HG02885 (cell line): ENCODE results near the gene SYT15.
"Not testable (repeated sequence)": the region's sequence is repeated elsewhere in the genome, so short reads cannot be mapped to it uniquely, and the experiment has no call there.

Source experiments
- ATAC-seq: cut with Tn5 transposase; IDR thresholded peaks from one replicate; pipeline ENCODE4 v1.9.1; 2021; ENCODE audit warnings: mild to moderate bottlenecking; ENCODE audit not compliant: unreplicated experiment, poor library complexity

Gene SYT15

GRCh38 chr10:46584196-46584595, 5.3 kb downstream of the SYT15 start:
- not testable (repeated sequence) for ATAC-seq

GRCh38 chr10:46585246-46585645, 6.3 kb downstream of the SYT15 start:
- not testable (repeated sequence) for ATAC-seq

GRCh38 chr10:46587546-46587945, 8.6 kb downstream of the SYT15 start:
- not testable (repeated sequence) for ATAC-seq

- ATAC-seq, result not testable (repeated sequence)
Measured at GRCh38 chr10:46588221-46588620, 9.3 kb downstream of the SYT15 start.

- not testable (repeated sequence) for ATAC-seq
Measured at GRCh38 chr10:46589589-46589988, 10.7 kb downstream of the SYT15 start.

- ATAC-seq, result not testable (repeated sequence)
Measured at GRCh38 chr10:46591053-46591452, 12.1 kb downstream of the SYT15 start.

GRCh38 chr10:46593307-46593706, 14.4 kb downstream of the SYT15 start:
- ATAC-seq, result not testable (repeated sequence)

- not testable (repeated sequence) for ATAC-seq
Measured at GRCh38 chr10:46594453-46595063, 15.6 kb downstream of the SYT15 start.

GRCh38 chr10:46596570-46596969, 17.6 kb downstream of the SYT15 start:
- not testable (repeated sequence) for ATAC-seq

- ATAC-seq, result peak; percentile 91
Measured at GRCh38 chr10:46597616-46598246, 18.8 kb downstream of the SYT15 start.

- ATAC-seq, result peak; percentile 62
Measured at GRCh38 chr10:46600516-46600915, 21.6 kb downstream of the SYT15 start.

GRCh38 chr10:46615540-46615939, 36.6 kb downstream of the SYT15 start:
- ATAC-seq, result not testable (repeated sequence)

- not testable (repeated sequence) for ATAC-seq
Measured at GRCh38 chr10:46616227-46616626, 37.3 kb downstream of the SYT15 start.

GRCh38 chr10:46617134-46617533, 38.2 kb downstream of the SYT15 start:
- ATAC-seq, result not testable (repeated sequence)

GRCh38 chr10:46617913-46618312, 39.0 kb downstream of the SYT15 start:
- not testable (repeated sequence) for ATAC-seq

GRCh38 chr10:46623899-46624654, 45.1 kb downstream of the SYT15 start:
- not testable (repeated sequence) for ATAC-seq

- ATAC-seq, result not testable (repeated sequence)
Measured at GRCh38 chr10:46629805-46630204, 50.9 kb downstream of the SYT15 start.

GRCh38 chr10:46630816-46631215, 51.9 kb downstream of the SYT15 start:
- ATAC-seq, result not testable (repeated sequence)

- not testable (repeated sequence) for ATAC-seq
Measured at GRCh38 chr10:46631683-46632082, 52.8 kb downstream of the SYT15 start.

- not testable (repeated sequence) for ATAC-seq
Measured at GRCh38 chr10:46634698-46635097, 55.8 kb downstream of the SYT15 start.

GRCh38 chr10:46635364-46635959, 56.5 kb downstream of the SYT15 start:
- peak; percentile 80 for ATAC-seq
